HuH-7 (cell line): ENCODE data around the gene PRCD.
"Not testable (repeated sequence)": the region's sequence is repeated elsewhere in the genome, so short reads cannot be mapped to it uniquely, and the experiment has no call there.

Source experiments
- DNase-seq: peaks from one replicate; pipeline ENCODE4 v3.0.0; 2011; ENCODE audit warnings: low spot score

The PRCD gene

GRCh38 chr17:76504117-76504516 is 35.7 kb upstream of the PRCD start:
- DNase-seq, result no peak

GRCh38 chr17:76506408-76507345 is 33.2 kb upstream of the PRCD start:
- DNase-seq, result peak; percentile 92

DNA sequence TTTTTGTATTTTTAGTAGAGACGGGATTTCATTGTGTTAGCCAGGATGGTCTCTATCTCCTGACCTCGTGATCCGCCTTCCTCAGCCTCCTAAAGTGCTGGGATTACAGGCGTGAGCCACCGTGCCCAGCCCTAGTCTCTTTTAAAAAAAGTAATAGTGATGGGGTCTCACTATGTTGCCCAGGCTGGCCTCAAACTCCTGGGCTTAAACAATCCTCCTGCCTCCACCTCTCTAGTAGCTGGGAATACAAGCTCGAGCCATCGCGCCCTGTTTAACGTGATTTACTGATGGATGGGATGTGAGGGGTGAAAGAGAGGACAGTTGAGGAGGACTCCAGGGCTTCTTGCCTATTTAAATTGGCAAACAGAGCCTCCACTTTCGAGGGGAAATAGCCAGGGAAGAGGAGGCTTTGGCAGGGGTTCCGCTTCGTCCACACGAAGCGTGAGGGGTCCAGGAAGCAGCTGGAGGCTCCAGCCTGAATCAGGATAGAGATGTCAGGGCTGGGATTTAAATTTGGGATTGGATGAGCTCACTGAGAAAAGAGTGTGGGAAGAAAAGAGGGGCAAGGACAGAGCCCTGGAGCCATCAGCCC is 31.3 kb upstream of the PRCD start:
- DNase-seq, result not testable (repeated sequence)

DNA sequence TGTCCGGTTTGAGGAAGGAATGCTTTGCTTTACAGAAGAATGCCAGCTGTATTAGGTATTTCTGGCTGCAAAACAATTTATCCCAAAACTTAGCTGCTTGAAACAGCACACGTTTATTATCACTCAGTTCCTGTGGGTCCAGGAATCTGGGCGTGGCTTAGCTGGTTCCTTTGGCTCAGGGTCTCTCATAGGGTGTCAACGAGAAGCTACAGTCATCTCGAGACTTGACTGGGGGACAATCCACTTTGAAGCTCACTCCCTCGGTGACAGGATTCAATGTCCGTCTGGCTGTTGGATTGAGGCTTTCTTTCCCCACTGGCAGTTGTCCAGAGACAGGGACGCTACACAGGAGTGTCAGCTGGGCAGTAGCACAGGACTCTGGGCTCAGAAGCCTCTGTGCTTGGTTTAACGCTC is 29.0 kb upstream of the PRCD start:
- DNase-seq, result no peak

DNA sequence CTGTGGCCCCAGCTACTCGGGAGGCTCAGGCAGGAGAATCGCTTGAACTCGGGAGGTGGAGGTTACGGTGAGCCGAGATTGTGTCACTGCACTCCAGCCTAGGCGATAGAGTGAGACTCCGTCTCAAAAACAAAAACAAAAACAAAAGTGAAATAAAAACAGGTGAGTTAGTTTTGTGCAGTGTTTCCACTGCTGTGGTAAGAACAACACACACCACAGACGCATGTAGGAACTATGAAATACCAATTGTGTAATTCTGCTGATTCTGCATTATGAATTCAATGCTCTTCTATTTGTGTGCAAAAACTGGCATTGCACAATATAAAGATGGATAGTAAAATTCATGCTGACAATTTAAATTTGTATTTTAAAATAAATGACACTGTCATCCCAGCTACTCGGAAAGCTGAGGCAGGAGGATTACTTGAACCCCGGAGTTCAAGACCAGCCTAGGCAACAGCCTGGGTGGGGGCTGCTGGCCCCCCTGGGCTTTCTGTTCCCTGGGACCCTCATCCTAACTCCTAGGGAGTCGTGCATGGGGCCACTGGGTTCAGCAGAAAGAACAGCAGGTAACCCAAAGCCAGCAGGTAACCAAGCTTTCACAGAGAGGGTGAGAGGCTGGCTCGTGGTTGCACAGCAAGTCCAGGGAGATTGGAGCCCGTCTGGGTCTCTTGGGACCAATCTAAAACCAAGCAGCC is 28.0 kb upstream of the PRCD start:
- DNase-seq, result no peak

DNA sequence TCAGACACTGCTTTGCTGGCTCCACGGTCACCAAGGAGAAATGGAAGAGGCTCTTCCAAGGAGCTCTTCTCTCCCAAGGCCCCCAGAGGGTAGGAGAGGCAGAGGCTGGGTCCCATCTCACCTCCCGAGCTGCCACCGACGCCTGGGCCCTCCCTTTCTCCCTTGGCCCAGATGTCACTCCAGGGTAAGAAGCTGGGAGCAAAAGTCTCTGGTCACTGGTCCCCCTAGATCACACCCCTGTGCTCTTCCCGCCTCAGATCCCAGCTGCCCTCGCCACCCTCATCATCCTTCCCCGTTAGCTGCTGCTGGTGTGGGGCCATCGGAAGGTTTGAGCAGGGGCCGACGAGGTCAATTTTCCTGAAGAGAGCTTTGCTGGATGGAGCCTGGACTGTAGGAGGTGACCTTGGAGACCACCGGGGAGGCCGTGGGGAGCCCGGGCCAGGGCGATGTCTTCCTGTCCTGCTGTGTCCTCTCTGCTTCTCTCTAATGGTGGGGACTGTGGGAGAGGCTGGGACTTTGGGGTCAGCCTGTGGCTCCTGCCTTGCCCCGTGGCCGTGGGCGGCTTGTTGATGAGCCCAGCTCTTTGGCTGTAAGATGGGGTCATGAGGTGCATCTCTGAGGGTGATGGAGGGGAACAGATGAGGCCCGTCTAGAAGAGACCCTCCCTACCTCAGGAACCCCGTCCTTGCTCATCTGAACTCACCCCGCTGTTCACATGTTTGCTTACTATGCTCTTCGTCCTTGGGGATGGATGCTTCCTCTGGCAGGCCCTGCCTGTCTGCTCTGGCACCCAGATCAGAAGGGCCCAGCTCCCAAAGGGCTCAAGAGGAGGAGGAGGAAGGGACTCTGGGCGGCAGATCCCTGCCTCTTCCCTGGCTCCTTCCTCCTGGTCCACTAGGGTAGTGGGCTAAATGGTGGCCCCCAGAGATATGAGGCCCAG is 27.2 kb upstream of the PRCD start:
- DNase-seq, result no peak

GRCh38 chr17:76513306-76513692 is 26.5 kb upstream of the PRCD start:
- no peak for DNase-seq

GRCh38 chr17:76514355-76514754 is 25.5 kb upstream of the PRCD start:
- DNase-seq, result not testable (repeated sequence)

DNA sequence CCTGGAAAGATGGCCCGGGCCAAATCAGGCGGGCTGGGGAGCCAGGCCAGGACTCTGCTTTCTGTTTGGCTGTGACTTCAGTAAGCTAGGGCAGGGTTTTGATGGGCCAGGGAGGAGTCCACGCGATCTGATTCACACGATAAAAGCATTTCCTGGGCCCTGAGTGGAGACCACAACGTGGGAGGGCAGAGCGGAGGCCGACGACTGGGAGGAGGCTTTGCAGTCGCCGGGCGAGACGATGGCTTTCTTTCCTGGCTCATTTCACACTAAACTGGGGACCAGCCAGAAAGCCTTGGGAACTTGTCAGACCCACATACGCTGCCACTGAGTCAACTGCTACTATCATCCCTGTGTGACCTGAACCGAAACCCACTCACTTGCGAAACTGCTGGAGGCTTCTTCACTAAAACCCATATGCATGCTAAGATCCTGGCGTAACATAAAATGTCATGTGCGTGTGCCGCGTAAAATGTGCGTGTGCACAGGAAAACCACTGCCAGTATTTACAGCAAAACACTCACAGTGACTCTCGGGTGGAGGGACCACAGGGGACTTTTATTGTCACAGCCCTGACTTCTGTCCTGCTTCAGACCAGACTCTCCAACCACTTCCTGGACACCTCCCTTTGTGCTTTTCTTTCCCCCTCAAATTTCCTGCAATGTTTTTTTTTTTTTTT is 24.4 kb upstream of the PRCD start:
- no peak for DNase-seq

DNA sequence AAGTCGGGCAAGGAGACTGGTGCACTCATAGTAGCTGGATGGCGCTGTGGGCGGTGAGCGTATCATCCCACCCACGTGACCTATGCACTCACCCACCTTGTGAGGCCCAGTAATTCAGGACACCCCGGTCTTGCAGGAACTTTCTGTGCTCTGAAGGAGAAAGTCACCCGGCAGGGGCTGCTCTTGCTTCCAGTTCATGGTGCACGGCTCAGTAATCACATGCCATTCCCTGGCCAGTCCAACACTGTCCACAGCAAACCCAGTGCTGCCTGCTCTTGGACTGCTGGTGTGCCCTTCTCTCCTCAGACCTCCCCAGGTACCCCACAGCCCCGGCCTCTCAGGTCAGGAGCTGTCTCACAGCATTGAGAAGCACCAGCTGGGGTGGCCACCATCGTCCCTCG is 22.2 kb upstream of the PRCD start:
- DNase-seq, result no peak

DNA sequence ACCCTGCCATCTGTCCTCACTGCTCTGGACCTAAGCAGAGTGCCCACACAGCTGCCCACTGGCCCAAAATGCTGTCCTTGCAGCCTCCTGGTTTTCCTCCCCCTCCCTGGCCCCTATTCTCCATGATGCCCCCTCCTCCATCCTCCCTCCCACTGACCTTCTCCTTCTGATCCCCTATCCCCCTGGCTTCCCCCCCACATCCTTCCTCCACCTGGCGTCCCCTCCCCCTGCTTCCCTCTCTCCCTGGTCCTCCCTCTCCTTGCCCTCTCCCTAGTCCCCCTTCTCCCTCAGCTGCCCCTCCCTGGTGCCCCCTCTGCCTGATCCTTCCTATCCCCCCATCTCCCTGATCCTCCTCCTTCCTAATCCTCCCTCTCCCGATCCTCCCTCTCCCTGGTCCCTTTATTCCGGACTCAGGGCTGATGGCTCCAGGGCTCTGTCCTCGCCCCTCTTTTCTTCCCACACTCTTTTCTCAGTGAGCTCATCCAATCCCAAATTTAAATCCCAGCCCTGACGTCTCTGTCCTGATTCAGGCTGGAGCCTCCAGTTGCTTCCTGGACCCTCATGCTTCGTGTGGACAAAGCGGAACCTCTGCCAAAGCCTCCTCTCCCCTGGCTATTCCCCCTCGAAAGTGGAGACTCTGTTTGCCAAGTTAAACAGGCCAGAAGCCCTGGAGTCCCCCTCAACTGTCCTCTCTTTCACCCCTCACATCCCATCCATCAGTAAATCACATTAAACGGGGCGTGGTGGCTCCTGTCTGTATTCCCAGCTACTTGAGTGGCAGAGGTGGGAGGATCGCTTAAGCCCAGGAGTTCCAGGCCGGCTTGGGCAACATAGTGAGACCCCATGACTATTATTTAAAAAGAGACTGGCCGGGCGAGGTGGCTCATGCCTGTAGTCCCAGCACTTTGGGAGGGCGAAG is 20.5 kb upstream of the PRCD start:
- no peak for DNase-seq

DNA sequence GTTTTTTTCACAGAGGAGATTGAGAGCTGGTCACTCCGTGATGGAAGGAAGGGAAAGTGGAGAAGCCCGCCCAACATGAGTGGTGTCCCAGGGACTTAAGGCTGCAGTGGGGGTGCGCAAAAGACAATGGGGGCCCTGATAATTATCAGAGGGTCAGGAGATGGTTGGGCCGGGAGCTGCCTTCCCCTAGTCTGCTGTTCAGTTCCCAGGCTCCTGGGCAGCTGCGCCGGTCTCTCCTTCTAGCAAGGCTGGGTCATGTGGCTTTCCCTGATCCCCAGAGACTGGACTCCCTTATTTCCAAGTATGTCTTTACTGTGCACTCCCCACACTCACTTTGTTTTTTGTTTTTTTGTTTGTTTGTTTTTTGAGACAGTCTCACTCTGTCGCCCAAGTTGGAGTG is 18.6 kb upstream of the PRCD start:
- DNase-seq, result no peak

GRCh38 chr17:76521683-76522082 is 18.2 kb upstream of the PRCD start:
- DNase-seq, result not testable (repeated sequence)

DNA sequence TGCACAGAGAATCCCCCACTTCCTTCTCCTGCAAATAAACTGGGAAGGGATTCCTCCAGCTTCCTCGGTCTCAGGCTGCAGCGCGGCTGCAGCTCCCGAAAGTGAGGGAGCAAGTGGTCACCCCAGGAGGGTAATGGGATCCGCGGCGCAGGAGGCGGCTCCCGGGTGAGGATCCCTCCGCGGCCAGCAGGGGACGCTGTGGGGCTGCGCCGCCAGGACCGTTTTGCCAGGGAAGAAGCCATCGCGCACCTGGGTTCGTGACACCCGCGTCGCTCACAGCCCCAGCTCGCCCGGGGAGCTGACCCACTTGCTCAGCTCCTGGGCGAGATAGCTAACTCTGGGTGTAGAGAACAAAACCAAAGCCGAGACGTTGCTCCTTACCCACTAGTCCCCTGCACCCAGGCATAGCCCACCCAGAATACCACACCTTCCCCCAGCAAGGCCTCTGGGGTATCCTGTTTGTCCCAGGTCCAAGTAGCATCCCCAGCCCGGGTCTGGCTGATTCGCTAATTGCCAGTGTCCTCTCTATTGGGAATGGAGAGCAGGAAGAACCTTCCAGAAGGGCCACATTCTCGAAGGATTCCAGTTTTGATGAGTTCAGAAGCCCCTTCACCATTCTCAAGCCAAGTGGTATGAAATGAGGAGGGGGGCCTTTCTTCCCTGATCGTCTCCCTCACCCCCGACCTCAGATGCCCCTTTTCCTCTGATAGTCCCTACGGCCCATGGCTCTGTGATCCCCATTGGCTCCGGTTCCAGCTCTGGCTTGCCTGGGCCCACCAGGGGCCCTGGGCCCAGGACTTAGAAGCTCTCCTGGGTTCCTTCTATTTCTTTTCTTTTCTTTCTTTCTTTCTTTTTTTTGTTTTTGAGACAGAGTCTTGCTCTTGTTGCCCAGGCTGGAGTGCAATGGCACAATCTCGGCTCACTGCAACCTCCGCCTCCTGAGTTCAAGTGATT is 16.5 kb upstream of the PRCD start:
- peak; percentile 89 for DNase-seq

DNA sequence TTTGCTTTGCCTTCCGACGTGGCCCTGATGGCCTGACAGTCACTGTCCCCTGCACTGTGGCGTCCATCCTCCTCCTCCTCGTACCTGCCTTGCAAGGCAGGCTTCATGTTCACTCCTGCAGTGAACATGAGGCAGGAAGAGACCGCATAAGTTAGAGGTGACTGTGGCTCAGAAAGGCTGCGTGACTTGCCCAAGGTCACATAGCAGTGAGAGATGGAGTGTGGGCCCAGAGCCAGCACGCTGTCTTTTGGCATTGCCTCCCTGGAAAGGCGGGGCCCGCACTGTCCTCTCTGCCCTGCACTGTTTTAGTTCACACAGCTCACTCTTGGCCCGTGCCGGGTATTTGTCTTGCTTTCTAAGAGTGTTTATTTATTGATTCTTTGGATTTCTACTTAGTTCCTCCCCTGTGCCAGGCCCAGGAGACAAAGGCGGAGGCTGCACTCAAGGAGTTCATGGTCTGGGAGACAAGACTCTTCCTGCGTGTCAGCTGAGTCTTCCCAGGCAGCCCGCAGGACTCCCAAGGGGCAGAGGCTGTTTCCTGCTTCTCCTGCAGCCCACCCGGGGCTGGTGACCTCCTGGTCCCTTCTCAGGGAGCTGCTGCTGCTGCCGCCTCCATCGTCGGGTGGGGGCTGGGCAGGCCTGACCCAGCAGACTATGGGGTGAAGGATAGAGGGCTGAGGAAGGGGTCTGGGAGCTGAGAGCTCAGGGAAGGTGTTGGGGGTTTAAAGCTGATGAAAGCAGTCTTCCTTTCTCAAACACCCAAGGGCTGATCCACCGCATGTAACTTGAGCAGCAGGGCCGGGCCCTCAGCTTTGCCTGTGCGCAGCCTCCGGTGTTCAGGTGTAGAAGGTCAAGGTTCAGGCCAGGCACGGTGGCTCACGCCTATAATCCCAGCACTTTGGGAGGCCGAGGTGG is 15.0 kb upstream of the PRCD start:
- no peak for DNase-seq

GRCh38 chr17:76525513-76525833 is 14.4 kb upstream of the PRCD start:
- DNase-seq, result not testable (repeated sequence)

GRCh38 chr17:76527016-76527415 is 12.8 kb upstream of the PRCD start:
- not testable (repeated sequence) for DNase-seq
